Spleen (tissue), 11 donors: Measurements from ENCODE around the gene OR9Q1. TPM values are rescaled to one million over a fixed set of nuclear protein-coding genes. Genes with fewer than 3 reads are reported as not detected.

Experiments
- DNase-seq: peaks from one replicate; pipeline ENCODE4 v3.0.0-alpha.2; 2020
- H3K27ac ChIP-seq, 8 donors: fragments of 200-600 bp; sonication (generic) in 7 of 8; 1 replicate in 4 of 8; 2 replicates in 4 of 8; pipeline versions ENCODE4 v1.5.0 to v1.8.0; 2016 to 2021; ENCODE audit warnings: inconsistent platforms in 4 of 8, mild to moderate bottlenecking in 4 of 8, moderate library complexity in 1 of 8
- H3K27me3 ChIP-seq, 7 donors: fragments of 200-600 bp; sonication (generic) in 6 of 7; replicated peaks in 1 of 7; 1 replicate in 4 of 7; 2 replicates in 3 of 7; pipeline versions ENCODE4 v1.5.0 to v1.8.0; 2016 to 2021; ENCODE audit warnings: inconsistent platforms in 3 of 7, mild to moderate bottlenecking in 1 of 7
- H3K36me3 ChIP-seq, 6 donors: fragments of 200-600 bp; sonication (generic) in 5 of 6; 1 replicate in 4 of 6; 2 replicates in 2 of 6; pipeline versions ENCODE4 v1.5.0 to v1.8.0; 2016 to 2021; ENCODE audit warnings: inconsistent platforms in 2 of 6
- H3K4me1 ChIP-seq, 6 donors: fragments of 200-600 bp; sonication (generic) in 5 of 6; 1 replicate in 3 of 6; 2 replicates in 3 of 6; pipeline versions ENCODE4 v1.5.0 to v1.8.0; 2016 to 2021; ENCODE audit warnings: inconsistent platforms in 3 of 6
- H3K4me3 ChIP-seq, 8 donors: fragments of 200-600 bp; sonication (generic) in 7 of 8; 1 replicate in 4 of 8; 2 replicates in 4 of 8; pipeline versions ENCODE4 v1.5.0 to v1.8.0; 2016 to 2021; ENCODE audit warnings: inconsistent platforms in 4 of 8, mild to moderate bottlenecking in 4 of 8, moderate library complexity in 2 of 8
- H3K9me3 ChIP-seq, 8 donors: fragments of 200-600 bp; sonication (generic) in 7 of 8; 1 replicate in 4 of 8; 2 replicates in 4 of 8; pipeline versions ENCODE4 v1.5.0 to v1.8.0; 2016 to 2021; ENCODE audit warnings: inconsistent platforms in 4 of 8
- POLR2A ChIP-seq, 3 donors: fragments of 450-650 bp; IDR thresholded peaks; one replicate each; pipeline ENCODE4 v1.5.1; 2017; ENCODE audit warnings: antibody characterized with exemption in 3 of 3, mild to moderate bottlenecking in 1 of 3
- POLR2AphosphoS5 ChIP-seq, 3 donors: sonication (generic); formaldehyde crosslinking; IDR thresholded peaks; one replicate each; pipeline ENCODE4 v1.5.1; 2017; ENCODE audit warnings: antibody characterized with exemption in 3 of 3
- WGBS, 5 donors: extraction: QIAGEN DNeasy Blood & Tissue Kit in 3 of 5; methylation state at CpG; one replicate each; pipeline versions ENCODE4 v1.1.5 to v1.1.7; 2013 to 2018; 5-methylcytosine and 5-hydroxymethylcytosine counted together
- intact Hi-C: fragments of 100-400 bp; cut with DNase I; formaldehyde crosslinking; loops from one replicate; pipeline ENCODE4 v1.15.0; 2023; ENCODE audit warnings: low total_unique reads
- polyA plus RNA-seq, 3 donors: library from polyadenylated mRNA; stranded (reverse); fragments of 200-250 nt; gene quantifications; one replicate each; pipeline ENCODE4 v1.2.1, GENCODE V29; 2013
- total RNA-seq, 7 donors: library from RNA; depleted of rRNA in 3 of 7; stranded (reverse); fragments of >200 nt in 3 of 7; fragmentation: NEBNext Ultra II Directional in 4 of 7; extraction: Animal tissue kit (Norgen Biotek cat#: 25700) in 4 of 7; gene quantifications; one replicate each; pipeline versions ENCODE4 v1.1.0 to v1.2.1, GENCODE V29; 2016 to 2021
- TF ChIP-seq, protein P1 (sequence below), 11 experiments: fragments of 200-600 bp in 7 of 11; fragments of 450-650 bp in 4 of 11; sonication (generic) in 4 of 11; IDR thresholded peaks in 8 of 11; conservative IDR thresholded peaks in 3 of 11; 1 replicate in 7 of 11; 2 replicates in 4 of 11; pipeline versions ENCODE4 v1.4.0 to v1.8.0; 2016 to 2021; ENCODE audit warnings: antibody characterized with exemption in 11 of 11, inconsistent platforms in 4 of 11, mild to moderate bottlenecking in 1 of 11
- donor health status: healthy with polysubstance abuse.
- donor health status: DM: no; HTN: no; CAD: no; lungs with moderate emphysema.
- donor health status: DM: no; HTN: no; CAD: no.
- donor health status: Bipolar disorder and iron deficiency.
- donor health status: healthy.
- donor health status: DM: no; HTN: no; CAD: no.
- donor health status: DM: yes; HTN: yes; CAD: no.

OR9Q1 gene
- total and polyA plus RNA-seq, 10 donors: not detected

DNA sequence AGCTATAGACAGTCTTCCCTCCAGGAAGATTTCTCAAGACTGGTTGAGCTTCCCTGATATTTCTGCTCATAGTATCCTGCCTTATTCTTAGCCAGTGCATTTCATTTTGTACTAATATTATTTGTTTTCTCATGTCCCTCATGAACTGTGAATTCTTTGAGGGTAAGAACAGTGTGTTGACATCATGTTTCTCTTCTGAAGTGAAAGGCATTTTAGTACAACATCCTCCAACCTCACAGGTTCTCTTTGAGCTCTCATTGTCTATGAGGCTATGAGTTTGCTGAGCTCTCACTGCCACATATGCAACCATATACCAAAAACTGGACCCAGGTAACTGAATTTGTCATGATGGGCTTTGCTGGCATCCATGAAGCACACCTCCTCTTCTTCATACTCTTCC, 7.0 kb downstream of the OR9Q1 start, which contains the start of gene OR6Q1:
TSS of gene OR6Q1 (plus strand) at position 301 of the 400 bp plus-strand sequence. CDS start at position 301, 0 bp downstream.
- Histone ChIP-seq H3K27ac (no peak within 1 kb of the TSS), H3K9me3 (peaks cover 0 to 22% (median 4%) of the 10 kb centered on the region in 8 donors), H3K4me3 (no peak within 1 kb of the TSS), H3K4me1 (no peaks in the 10 kb centered on the region), H3K36me3 (no peaks in the 10 kb centered on the region), H3K27me3 (peaks cover 0 to 45% (median 0%) of the 10 kb centered on the region in 7 donors)
- intact Hi-C loops: no loop called here
- DNase-seq: no peak
- TF ChIP-seq POLR2AphosphoS5 (IDR thresholded peaks at IDR 0.05) (no peak), POLR2A (IDR thresholded peaks at IDR 0.05) (no peak)
- TF ChIP-seq, protein P1, sequence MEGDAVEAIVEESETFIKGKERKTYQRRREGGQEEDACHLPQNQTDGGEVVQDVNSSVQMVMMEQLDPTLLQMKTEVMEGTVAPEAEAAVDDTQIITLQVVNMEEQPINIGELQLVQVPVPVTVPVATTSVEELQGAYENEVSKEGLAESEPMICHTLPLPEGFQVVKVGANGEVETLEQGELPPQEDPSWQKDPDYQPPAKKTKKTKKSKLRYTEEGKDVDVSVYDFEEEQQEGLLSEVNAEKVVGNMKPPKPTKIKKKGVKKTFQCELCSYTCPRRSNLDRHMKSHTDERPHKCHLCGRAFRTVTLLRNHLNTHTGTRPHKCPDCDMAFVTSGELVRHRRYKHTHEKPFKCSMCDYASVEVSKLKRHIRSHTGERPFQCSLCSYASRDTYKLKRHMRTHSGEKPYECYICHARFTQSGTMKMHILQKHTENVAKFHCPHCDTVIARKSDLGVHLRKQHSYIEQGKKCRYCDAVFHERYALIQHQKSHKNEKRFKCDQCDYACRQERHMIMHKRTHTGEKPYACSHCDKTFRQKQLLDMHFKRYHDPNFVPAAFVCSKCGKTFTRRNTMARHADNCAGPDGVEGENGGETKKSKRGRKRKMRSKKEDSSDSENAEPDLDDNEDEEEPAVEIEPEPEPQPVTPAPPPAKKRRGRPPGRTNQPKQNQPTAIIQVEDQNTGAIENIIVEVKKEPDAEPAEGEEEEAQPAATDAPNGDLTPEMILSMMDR (IDR thresholded peaks at IDR 0.05 in 8 of 11, conservative IDR thresholded peaks at IDR 0.05 in 3 of 11): no peak

GRCh38 chr11:58034471-58034870, 10.8 kb downstream of the OR9Q1 start:
- TF ChIP-seq POLR2A (IDR thresholded peaks at IDR 0.05) (no peak), POLR2AphosphoS5 (IDR thresholded peaks at IDR 0.05) (no peak)
- TF ChIP-seq, protein P1 (IDR thresholded peaks at IDR 0.05 in 8 of 11, conservative IDR thresholded peaks at IDR 0.05 in 3 of 11): no peak
- H3K27me3 ChIP-seq: peaks cover 0 to 22% (median 0%) of the 10 kb centered on the region in 7 donors
- H3K4me3 ChIP-seq: no peak overlapping the region
- H3K4me1 ChIP-seq: no peaks in the 10 kb centered on the region
- peaks cover 0 to 34% (median 15%) of the 10 kb centered on the region in 8 donors for H3K9me3 ChIP-seq
- no peak for DNase-seq
- H3K36me3 ChIP-seq: no peaks in the 10 kb centered on the region
- WGBS, 5 donors: 82 to 88% (median 86%) methylated on average over 2 of the region's 2 CpGs
- no peak overlapping the region for H3K27ac ChIP-seq
- intact Hi-C loops: no loop called here

DNA sequence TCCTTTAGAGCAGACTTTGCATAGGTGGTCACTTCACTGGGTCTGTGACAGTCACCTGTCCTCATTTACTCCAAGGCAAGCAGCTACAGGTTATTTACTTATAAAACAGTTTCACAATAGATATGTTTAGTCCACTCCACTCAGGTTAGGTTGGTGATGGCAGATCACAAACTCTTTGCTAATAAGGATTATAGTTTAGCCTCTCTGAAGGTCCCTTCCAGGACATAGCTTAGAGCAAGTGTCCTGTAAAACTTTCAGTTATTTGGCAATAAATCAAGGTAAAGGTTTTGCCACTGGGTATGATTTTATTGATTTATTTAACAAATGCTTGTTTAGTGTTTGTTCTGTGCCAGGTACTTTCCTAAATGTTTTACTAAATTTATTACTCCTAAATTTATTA, 15.9 kb downstream of the OR9Q1 start:
- Histone ChIP-seq H3K4me1 (no peaks in the 10 kb centered on the region), H3K27ac (no peak overlapping the region), H3K9me3 (peaks cover 0 to 23% (median 14%) of the 10 kb centered on the region in 8 donors), H3K36me3 (no peaks in the 10 kb centered on the region), H3K27me3 (no peaks in the 10 kb centered on the region), H3K4me3 (no peak overlapping the region)
- TF ChIP-seq POLR2AphosphoS5 (IDR thresholded peaks at IDR 0.05): no peak
- TF ChIP-seq, protein P1 (IDR thresholded peaks at IDR 0.05 in 8 of 11, conservative IDR thresholded peaks at IDR 0.05 in 3 of 11): no peak
- TF ChIP-seq POLR2A (IDR thresholded peaks at IDR 0.05): no peak
- intact Hi-C loops: no loop called here
- no peak for DNase-seq

- intact Hi-C loops: no loop called here
- Histone ChIP-seq H3K4me1 (no peaks in the 10 kb centered on the region), H3K27ac (no peak overlapping the region), H3K36me3 (no peaks in the 10 kb centered on the region), H3K4me3 (no peak overlapping the region), H3K27me3 (peaks cover 0 to 4% (median 0%) of the 10 kb centered on the region in 7 donors), H3K9me3 (no peaks in the 10 kb centered on the region)
- TF ChIP-seq, protein P1 (IDR thresholded peaks at IDR 0.05 in 8 of 11, conservative IDR thresholded peaks at IDR 0.05 in 3 of 11): no peak
- TF ChIP-seq POLR2A (IDR thresholded peaks at IDR 0.05) (no peak), POLR2AphosphoS5 (IDR thresholded peaks at IDR 0.05) (no peak)
- 80 to 93% (median 85%) methylated on average over 2 of the region's 2 CpGs for WGBS, 5 donors
- no peak for DNase-seq
Observed at GRCh38 chr11:58043379-58043778, 19.7 kb downstream of the OR9Q1 start.
